ENCODE data around the gene ASL.

DNA sequence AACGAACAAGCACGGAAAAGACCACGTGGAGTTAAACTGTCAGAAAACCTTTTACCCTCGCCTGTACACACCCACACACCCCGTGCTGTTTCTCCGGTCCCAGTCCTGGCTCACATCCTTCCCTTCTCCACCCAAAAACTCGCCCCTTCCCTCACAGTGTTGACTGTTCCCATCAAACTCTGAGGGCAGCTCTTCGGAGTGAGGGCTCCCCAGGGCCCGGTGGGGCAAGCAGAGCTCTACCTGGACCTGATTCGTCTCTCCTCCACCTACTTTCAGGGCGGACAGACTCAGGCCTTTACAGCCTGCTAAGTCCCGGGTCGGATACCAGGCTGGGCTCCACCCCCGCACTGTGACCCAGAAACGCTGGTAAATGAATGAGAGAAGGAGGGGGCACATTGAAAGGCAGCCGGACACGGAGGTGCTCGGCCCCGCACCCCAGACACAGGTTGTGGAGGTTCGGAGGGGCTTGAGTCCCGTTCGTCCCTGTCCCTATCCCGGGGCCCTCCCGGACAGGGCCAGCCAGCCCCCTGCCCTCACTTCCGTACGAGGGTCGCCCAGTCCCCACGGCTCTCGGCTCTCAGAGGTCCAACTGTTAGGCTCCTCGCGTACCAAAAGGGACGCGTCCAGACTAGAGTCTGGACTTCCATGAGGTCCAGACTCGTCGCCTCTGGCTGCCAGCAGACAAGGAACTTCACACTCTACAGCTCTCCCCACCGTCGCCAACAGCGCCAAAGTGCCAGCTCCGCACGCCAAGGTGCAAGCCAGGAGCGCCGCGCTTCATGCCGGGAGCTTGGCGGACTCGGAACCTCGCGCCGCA is 31.7 kb upstream of the ASL start:
- TF ChIP-seq CTCF (IDR thresholded peaks at IDR 0.05; ENCODE audit: insufficient read depth, low read depth, low read length) (no peak), EZH2 (IDR thresholded peaks at IDR 0.05; ENCODE audit: insufficient read depth, low read length) (no peak)

Measured in astrocyte (in vitro differentiated cells and primary cell).